ENCODE data around the gene PSD2.

Gene PSD2

DNA sequence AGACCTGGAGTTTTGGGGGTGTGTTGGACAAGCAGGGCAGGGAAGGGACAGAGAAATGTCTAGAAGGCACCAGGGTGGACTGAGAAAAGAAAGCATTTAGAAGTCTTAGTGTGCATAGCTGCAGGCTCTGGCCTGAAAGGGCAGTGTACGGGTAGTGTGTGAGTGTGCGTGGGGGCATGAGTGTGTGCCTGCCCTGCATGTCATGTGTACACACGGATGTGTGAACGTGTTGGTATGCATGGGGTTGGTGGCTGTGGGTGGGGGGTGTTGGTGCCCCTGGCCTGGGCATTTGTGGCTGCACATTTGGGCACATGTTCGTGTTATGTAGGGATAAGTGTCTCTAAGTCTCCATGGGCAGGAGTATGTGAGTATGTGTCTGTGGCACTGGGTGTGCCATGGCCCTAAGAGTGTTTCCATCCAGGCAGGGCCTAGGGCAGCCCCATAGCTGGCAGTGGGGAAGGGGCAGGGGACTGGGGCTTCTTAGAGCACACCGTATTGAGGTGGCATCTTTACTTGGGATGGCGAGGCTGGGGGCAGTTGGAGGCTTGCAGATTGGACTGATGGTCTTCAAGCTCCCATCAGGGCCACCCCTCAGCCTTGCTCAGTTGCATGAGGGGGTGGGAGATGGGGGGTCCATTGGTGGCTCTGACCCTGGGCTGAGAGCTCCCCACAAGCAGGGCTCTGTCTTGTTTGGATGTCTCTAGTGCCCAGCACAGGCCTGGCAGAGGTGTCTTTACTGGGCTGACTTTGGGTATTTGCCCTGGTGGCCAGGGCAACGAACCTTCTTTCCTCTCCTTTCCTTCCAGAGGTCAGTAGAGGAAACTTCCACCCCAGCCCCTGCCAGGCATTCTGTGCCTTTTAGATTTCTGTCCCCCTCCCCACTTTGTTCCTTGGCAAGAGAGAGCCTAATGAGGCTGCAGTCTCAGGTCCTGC, 15.0 kb downstream of the PSD2 start:
- no peak for DNase-seq (ENCODE audit: low read depth in 2 of 2)

DNA sequence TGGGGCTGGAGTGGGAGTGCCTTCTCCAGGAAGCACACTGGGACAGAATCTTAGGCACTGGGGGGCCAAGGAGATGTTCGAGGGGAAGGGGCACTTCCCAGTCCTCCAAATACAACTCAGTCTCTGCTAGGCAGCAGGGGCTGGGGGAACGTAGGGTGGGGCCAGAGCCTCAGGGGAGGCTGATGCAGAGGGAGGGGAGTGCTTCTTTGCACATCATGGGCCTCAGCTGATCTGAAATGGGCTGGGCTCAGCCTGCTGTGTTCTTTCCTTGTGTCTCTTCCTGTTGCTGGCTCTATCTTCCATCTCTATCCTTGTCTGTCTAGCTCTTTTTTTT, 15.6 kb downstream of the PSD2 start:
- DNase-seq (ENCODE audit: low read depth in 2 of 2): no peak

DNA sequence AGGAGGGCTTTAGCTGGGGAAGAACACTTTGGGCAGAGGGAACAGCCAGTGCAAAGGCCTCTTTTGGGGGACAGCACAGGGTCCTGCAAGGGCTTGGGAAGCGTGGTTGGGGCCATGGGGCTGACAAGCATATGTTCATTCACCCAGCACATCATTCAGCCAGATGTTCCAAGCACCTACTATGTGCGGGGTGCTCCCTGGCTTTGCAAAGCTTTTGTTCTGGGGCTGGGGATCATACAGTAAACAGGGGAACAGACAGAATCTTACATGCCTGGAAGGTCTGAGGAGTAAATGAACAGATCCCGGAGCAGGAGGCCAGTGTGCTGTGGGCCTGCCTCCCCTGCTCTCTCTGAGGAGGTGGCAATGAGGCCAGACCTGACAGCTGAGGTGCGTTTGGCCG, 16.7 kb downstream of the PSD2 start:
- no peak for DNase-seq (ENCODE audit: low read depth in 2 of 2)

DNA sequence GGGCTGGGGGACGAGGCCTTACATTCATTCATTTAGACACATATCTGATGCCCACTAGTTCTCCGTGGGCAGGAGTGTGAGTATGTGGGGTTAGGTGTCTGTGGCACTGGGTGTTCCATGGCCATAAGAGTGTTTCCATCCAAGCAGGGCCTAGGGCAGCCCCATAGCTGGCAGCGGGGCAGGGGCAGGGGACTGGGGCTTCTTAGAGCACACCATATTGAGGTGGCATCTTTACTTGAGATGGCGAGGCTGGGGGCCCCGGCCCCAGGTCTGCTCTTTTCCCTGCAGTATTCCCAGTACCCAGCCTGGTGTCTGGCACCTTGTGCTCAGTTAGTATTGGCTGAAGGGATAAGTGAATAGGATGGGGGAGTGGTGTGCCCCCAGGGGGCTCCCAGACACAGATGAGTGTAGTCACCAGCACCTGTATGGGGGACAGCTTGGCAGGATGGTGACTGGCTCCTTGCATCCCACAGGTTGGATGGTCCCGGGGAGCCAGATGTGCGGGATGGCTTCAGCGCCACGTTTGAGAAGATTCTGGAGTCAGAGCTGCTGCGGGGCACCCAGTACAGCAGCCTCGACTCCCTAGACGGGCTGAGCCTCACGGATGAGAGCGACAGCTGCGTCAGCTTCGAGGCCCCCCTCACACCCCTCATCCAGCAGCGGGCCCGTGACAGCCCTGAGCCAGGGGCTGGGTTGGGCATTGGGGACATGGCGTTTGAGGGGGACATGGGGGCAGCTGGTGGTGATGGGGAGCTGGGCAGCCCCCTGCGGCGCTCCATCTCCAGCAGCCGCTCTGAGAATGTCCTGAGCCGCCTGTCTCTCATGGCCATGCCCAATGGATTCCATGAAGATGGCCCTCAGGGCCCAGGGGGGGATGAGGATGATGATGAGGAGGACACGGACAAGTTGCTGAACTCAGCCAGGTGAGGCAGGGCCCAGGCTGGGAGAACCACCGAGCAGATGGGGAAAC, 17.5 kb downstream of the PSD2 start:
- DNase-seq (ENCODE audit: low read depth in 2 of 2): no peak

DNA sequence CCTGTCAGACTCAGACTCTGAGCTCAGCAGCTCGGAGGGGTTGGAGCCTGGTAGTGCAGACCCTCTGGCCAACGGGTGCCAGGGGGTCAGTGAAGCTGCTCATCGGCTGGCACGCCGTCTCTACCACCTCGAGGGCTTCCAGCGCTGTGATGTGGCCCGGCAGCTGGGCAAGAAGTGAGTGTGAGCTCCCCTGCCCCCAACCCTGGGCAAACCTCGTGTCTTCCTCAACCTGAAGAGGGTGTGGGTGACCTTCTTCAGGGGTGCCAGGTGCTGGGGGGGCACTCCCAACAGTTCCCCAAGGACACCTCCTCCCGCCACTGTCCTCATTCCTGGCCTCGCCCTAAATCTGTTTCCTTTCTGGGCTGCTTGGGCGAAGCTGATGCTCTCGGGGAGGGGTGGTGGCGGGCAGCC, 18.6 kb downstream of the PSD2 start:
- no peak for DNase-seq (ENCODE audit: low read depth in 2 of 2)

DNA sequence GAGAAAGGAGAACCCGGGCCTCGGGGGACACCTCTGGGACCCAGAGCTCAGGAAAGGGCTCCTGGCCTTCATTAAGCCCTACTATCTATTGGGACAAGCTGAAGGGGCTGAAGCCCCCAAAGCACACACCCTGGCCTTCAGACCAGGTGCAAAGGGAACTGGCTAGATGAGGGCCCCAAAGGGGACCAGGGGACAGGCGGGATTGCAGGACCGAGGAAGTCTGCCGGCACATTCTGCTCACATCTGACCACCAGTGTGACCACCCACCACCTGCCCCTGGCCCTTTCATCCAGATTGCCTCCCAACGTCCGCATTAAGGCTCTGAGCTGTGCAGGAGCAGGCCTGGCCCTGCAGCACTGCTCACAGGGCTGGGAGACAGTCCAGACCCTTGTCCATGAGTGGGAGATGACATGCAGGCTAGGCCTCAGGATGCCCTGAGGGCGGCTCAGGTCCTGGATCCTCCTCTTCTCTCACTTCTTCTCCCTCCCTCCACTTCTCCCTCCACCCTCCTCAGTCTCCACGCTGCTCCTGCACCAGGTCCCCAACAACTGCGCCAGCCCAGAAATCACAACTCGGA, 19.2 kb downstream of the PSD2 start:
- no peak for DNase-seq (ENCODE audit: low read depth in 2 of 2)

DNA sequence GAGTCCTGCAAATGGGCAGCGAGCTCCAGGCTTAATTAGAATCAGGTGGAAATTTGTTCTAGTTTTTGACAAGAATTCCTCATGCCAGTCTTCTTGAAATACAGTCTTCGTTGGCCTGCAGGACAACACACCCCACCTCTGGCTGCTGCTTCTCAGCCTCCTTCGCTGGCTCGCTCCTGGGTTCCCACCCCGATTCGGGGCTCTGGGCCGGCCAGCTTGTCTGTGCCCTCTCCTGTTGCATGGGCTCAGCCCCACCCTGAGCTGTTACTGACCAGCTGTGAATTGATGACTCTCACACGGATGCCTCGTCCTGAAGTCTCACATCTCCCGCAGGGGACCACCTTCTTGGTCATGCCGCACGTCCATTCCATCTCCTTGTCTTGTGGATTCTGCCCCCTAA, 21.0 kb downstream of the PSD2 start:
- no peak for DNase-seq (ENCODE audit: low read depth in 2 of 2)

DNA sequence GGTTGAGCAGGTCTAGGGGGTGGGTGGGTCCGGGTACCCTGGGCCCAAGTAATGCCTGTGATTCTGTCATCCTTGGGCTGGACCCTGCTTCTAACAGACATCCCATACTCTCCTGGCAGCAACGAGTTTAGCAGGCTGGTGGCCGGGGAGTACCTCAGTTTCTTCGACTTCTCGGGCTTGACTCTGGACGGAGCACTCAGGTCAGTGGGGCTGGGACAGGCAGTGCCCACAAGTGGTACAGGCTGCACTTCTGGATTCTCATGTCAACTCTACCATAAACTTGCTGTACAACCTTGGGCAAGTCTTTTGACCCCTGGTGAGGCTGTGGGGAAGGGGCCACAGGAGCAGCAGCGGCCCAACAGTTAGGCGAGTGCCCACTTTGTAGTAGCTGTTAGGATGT, 21.8 kb downstream of the PSD2 start:
- no peak for DNase-seq (ENCODE audit: low read depth in 2 of 2)

DNA sequence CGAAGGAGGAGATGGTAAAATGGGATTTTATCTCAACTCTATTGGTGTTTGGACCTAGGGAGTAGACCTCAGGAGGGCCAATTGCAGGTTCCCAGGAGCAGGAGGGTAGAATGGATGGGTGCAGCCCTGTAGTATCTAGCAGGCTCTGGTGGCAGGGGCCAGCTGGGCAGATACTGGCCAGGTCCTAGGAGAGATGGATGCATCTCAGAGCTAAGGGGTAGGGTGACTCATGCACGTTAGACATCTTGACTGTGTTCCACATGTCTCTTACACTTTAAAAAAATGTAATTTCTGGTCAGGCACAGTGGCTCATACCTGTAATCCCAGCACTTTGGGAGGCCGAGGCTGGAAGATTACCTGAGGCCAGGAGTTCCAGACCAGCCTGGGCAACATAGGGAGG, 22.4 kb downstream of the PSD2 start:
- DNase-seq (ENCODE audit: low read depth in 2 of 2): no peak

DNA sequence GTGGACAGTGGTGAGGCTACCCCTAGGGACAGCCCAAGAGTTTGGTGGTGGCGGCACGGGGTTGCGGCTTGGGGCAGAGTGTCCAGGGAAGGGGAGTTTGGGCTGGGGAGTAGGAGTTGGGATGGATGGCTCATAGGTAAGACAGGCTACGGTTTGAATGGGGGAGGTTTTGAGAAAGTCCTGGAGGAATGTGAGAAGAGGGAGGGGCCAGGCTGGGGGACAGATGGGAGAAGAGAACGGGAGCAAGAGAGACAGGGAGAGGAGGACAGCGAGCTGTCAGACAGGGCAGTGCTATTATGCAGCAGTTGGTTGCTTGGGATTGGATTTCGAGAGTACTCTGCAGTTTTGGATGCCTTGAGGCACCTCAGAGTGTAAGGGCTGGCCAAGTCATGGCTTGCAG, 24.5 kb downstream of the PSD2 start:
- DNase-seq (ENCODE audit: low read depth in 2 of 2): no peak

DNA sequence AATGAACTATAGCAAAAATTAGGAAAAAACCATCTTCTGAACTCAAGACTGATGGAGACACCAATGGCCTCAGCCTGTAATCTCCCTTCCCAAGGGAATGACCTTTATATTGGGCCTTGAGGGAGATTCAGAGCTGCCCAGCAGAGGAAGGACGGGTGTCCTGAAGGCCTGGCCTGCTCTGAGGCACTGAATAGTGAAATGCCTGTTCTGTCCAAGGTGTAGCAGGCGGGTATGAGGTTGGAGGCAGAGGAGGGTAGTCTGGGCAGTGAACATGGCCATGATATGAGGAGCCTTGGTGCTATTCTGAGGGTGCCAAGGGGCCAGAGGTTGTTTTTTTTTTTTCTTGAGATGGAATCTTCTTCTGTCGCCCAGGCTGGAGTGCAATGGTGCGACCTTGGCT, 25.0 kb downstream of the PSD2 start:
- DNase-seq (ENCODE audit: low read depth in 2 of 2): no peak

DNA sequence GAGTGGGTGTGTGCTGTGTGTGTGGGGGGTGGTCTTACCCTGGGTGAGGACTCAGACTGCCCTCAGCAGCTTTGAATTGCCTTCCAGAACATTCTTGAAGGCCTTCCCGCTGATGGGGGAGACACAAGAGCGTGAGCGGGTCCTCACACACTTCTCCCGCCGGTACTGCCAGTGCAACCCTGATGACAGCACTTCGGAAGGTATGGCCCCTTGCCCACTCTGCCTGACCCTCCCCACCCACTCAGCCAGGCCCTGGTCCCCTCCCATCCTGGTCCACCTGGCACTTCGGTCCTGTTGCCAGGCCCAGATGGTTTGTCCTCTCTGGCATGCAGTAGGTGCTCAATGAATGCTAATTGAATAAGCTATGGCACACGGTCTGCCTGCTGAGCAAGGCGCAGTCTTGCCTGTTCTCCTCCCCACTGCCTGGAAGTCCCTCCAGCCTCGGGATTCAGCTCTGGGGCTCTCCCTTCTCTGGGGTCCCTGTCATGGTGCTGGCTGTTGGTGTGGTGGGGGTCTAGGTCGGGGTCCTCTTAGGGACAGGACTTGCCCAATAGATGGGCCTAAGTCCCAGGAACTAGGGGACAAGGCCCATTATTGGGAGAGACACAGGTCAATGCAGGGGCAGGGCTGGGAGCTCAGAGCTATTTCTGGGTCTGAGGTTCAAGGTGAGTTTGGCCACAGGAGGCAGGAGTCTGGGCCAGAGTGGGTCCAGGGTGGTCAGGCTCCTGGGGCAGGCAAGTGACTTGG, 26.4 kb downstream of the PSD2 start:
- DNase-seq (ENCODE audit: low read depth in 2 of 2): no peak

DNA sequence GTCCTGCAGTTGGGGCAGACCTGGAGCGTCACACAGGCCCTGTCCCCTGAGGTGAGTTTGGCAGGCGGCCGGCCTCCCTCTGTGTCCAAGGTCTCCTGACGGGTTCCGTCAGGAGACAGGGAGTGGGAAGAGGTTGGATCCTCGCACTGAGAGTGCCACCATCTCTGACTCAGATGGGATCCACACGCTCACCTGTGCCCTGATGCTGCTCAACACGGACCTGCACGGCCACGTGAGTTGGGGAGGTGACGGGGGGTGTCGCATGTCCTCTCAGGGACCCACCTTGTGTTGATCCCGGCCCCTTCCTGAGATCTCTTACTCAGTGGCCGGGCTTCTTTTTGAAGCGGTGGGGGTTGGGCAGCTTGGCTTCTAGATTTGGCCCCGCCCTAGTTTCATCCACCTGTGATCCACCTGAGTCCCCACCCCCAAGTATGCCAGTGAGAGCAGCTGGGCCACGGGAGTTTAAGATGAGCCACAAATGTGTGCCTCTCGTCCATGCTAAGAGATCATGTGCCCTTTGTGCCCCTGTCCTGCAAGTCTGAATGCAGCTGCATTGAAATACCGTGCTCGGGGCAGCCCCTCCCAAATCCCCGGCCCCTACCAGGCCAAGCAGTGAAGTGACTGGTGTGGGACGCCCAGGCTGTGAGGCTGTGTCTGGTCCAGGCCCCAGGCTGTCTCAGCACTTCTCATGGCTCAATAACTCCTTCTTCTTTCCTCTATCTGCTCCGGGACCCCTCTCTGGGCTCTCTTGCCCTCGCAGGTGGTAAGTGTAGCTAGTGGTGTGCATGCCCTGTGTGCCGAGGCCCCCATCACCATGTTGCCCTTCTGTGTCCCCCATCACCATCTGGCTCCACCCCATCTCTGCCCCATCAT, 27.2 kb downstream of the PSD2 start:
- DNase-seq (ENCODE audit: low read depth in 2 of 2): no peak

DNA sequence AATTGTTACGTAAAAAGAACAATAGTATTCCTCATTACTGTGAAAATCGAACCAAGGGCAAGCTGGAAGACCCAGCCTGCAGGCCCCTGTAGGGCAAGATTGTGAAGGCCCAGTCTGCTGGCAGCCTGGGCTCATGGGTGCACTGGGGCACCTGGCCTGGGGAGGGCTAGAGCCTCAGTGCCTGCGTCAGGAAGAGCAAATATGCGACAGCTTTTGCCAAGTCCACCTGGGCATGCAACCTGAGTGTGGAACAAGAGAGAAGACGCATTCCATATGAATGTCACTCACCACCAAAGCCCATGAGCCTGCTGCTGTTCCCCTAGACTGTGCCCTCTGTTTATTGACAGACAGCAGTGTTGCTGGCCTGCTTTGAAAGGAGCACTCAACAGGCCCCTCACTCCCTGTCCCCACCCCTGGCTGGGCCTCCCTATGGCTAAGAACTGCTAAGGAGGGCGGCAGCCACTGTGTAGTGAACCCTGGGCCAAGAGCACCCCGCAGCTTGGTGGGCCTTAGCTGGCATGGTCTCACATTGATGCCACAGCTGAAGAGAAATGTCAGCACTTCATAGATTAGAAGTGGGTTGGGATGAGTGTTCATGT, 28.2 kb downstream of the PSD2 start:
- DNase-seq (ENCODE audit: low read depth in 2 of 2): no peak

DNA sequence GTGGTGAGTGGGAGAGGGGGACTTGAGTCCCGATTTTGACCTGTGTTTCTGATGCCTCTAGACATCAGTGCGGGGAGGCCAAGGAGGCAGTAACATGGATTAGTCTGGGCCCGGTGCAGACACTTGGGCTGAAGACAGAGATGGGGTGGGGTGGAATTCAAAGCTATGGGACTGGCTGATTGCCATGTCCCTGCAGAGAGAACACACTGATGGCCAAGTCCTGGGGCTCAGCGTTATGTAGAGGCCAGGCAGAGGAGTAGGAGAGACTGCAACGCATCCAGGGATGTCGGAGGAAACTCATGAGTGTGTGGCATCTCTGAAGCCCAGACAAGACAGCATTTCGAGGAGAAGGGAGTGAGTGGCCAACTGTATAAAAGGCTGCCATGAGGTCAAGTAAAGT, 30.1 kb downstream of the PSD2 start:
- DNase-seq (ENCODE audit: low read depth in 2 of 2): no peak

DNA sequence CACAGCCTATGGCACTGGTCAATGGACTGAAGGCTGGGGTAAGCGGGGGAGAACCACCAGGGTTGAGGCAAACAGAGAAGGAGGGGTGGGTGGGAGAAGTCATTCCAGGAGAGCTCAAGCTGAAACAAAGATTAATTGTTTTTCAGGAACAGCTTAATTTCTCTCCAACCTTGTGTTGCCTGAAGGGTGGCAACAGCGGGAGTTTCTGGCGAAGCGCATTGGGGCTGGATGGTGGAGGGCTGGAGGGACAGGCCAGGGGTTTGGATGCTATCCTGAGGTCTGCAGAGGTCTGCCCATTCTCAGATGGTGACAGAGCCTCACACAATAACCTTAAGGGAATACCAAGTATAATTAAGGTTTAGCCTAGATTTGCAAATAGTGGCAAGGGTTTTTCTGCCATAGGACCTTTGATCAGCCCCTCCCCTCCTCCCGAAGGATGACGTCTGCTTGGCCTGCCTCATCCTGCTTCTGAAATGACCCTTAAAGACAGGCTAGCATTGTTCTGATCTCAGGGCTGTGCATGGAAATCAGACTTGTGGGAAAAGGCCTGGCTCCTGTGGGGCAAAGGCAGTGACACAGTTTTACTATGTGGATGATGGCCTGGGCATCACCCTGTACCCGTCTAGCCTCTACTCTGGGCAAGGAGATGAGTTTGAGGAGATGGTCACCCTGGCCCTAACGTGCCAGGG, 32.7 kb downstream of the PSD2 start:
- DNase-seq (ENCODE audit: low read depth in 2 of 2): no peak

DNA sequence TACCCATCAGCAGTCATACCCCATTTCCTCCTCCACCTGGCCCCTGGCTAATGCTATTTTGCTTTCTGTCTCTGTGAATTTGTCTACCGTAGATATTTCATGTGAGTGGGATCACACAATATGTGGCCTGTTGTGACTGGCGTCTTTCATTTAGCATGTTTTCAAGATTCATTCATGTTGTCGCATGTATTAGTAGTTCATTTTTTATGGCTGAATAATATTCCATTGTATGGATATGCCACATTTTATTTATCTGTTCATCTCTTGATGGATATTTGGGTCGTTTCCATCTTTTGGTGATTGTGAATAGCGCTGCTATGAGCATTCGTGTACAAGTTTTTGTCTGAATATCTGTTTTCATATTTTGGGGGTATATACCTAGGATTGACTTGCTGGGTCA, 33.9 kb downstream of the PSD2 start:
- no peak for DNase-seq (ENCODE audit: low read depth in 2 of 2)

DNA sequence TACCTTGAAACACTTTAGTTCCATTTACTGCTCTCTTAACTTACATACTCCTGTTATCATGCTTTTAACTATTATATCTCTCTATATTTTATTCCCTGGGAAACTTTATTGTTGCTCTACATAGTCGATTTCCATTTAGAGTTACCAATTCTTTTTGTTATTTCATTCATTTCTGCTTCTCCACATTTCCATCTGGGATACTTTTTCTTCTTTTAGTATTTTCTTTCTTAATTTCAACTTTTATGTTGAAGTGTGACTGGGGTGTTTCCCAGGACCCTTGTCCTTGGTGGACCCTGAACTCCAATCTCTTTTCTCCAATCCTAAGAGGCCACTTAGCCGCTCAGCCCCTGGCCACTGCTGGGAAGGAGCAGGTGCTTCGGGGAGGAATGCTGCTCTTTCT, 36.0 kb downstream of the PSD2 start:
- DNase-seq (ENCODE audit: low read depth in 2 of 2): no peak

DNA sequence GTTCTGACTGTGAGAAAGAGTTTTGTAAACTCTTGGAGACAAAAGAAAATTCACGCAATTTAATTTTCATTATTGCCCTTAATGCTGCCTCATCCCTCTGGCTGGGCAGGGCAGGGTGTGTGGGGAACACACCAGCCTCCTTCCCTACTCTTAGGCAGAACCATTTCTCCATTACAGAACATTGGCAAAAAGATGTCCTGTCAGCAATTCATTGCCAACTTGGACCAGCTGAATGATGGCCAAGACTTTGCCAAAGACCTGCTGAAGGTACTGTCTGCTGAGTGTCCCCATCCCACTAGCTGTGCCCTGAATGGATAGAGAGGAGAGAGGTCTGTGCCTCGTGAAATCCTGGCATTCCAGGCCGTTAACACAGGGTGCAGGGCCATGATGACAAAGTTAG, 37.9 kb downstream of the PSD2 start:
- DNase-seq (ENCODE audit: low read depth in 2 of 2): no peak

DNA sequence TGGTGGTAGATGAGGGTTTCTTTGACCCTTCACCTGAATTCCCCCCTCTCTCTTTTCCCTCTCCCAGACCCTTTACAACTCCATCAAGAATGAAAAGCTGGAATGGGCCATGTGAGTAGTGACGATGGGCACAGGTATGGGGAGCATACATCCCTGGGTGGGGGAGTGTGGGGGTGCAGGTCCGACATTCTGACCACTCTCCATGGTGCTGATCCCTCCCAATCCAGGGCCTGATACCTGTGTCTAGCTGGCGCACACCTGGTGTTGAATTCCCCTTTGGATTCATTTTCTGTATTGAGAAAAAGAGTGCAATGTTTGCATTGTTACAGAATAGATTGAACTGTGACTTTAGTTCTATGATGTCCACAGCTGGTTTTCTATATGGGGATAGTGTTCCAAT, 40.0 kb downstream of the PSD2 start:
- DNase-seq (ENCODE audit: low read depth in 2 of 2): no peak
